Stimulated activated naive CD8-positive, alpha-beta T cell treated with anti-CD3 and anti-CD28 coated beads, Interleukin-15, Interleukin-2, amounts not matched to agents 100 ng/mL and 50 ng/mL, for 24 hours (primary cell): ENCODE measurements around the gene CCAR1.
"Not testable (repeated sequence)": the region's sequence is repeated elsewhere in the genome, so short reads cannot be mapped to it uniquely, and the experiment has no call there.

ENCODE experiments used
- H3K27ac Mint-ChIP-seq: one replicate; pipeline ENCODE4 v1.8.0; 2021; ENCODE audit warnings: mild to moderate bottlenecking, mixed read lengths
- H3K27me3 Mint-ChIP-seq: one replicate; pipeline ENCODE4 v1.8.0; 2021; ENCODE audit warnings: mixed read lengths
- H3K36me3 Mint-ChIP-seq: one replicate; pipeline ENCODE4 v1.8.0; 2021; ENCODE audit warnings: low read depth, mixed read lengths
- H3K4me1 Mint-ChIP-seq: one replicate; pipeline ENCODE4 v1.8.0; 2021; ENCODE audit warnings: low read depth, mixed read lengths
- H3K4me3 Mint-ChIP-seq: one replicate; pipeline ENCODE4 v1.8.0; 2021; ENCODE audit warnings: mild to moderate bottlenecking, mixed read lengths
- H3K9me3 Mint-ChIP-seq: one replicate; pipeline ENCODE4 v1.8.0; 2021; ENCODE audit warnings: mixed read lengths

The CCAR1 gene

DNA sequence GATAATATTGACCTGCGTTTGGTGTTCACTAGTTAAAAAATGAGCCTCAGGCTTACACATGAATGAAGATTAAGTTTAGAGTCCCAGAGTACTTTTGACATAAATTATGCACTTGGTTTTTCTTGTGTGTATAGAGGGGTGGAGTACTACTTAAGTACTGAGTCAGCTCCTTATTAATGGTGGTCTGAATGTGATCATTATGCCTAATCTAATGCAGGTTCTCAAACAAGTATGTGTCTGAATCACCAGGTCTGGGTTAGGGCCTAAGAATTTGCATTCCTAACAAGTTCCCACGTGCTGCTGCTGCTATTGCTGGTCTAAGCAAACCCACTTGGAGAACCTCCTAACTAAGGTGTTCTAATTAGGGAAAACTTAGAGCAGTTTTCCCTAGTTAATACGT, 75.6 kb downstream of the CCAR1 start:
- peaks cover 22% of the 10 kb centered on the region for H3K36me3 Mint-ChIP-seq
- H3K27me3 Mint-ChIP-seq, result no peaks in the 10 kb centered on the region
- no peak overlapping the region for H3K4me3 Mint-ChIP-seq
- no peaks in the 10 kb centered on the region for H3K4me1 Mint-ChIP-seq
- no peaks in the 10 kb centered on the region for H3K9me3 Mint-ChIP-seq
- H3K27ac Mint-ChIP-seq, result no peak overlapping the region

DNA sequence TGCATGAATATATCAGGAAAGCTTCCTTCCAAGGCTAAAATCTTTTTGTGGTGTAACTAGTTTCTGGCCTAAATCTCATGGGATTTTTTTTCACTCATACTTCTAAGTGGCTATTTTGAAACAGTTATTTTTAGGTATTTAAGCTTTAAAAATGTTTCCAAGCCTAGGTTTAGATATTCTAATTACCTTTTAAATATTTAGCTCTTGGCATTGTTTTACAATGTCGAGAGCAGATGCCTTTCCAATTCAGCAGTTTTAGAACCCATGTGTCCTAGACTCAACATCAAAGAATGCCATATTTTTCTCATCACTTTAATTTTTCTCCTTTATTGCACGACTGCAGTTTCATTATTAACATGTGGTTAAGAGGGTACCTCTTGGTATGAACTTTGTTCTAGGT, 79.2 kb downstream of the CCAR1 start:
- Mint-ChIP-seq H3K4me3 (no peak overlapping the region), H3K4me1 (no peaks in the 10 kb centered on the region), H3K36me3 (peaks cover 9% of the 10 kb centered on the region), H3K9me3 (no peaks in the 10 kb centered on the region), H3K27me3 (no peaks in the 10 kb centered on the region), H3K27ac (no peak overlapping the region)

DNA sequence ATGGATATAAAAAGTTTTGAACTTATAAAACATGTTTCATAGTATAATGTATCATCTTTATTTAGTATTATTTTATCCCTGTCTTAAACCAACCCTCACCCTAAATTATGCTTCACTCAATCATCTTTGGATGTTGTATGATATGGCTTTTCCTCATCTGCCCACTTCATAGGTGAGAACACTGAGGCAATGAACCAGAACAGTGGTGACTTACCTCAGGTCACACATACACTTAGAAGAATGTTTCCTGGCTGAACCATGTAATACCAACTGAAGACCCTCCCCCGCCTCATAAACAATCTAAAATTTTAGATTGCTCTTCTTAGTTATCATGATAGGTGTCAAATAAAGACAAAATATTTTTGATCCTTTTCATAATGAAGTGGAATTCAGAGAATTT, 83.7 kb downstream of the CCAR1 start:
- H3K4me3 Mint-ChIP-seq, result no peak overlapping the region
- H3K27me3 Mint-ChIP-seq, result no peaks in the 10 kb centered on the region
- no peaks in the 10 kb centered on the region for H3K9me3 Mint-ChIP-seq
- no peaks in the 10 kb centered on the region for H3K36me3 Mint-ChIP-seq
- H3K27ac Mint-ChIP-seq, result no peak overlapping the region
- H3K4me1 Mint-ChIP-seq, result no peaks in the 10 kb centered on the region

DNA sequence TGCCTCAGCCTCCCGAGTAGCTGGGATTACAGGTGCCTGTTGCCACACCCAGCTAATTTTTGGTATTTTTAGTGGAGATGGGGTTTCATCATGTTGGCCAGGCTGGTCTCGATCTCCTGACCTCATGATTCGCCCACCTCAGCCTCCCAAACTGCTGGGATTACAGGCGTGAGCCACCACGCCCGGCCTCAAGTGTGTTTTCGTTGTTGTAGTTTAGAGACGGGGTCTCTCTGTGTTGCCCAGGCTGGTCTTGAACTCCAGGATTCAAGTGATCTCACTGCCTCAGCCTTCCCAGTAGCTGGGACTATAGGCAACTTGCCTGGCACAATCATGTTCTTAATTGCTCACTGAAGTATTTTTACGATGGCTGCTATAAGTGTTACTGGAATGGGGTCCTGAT, 89.8 kb downstream of the CCAR1 start:
- not testable (repeated sequence) for H3K36me3 Mint-ChIP-seq, H3K9me3 Mint-ChIP-seq, H3K4me1 Mint-ChIP-seq

DNA sequence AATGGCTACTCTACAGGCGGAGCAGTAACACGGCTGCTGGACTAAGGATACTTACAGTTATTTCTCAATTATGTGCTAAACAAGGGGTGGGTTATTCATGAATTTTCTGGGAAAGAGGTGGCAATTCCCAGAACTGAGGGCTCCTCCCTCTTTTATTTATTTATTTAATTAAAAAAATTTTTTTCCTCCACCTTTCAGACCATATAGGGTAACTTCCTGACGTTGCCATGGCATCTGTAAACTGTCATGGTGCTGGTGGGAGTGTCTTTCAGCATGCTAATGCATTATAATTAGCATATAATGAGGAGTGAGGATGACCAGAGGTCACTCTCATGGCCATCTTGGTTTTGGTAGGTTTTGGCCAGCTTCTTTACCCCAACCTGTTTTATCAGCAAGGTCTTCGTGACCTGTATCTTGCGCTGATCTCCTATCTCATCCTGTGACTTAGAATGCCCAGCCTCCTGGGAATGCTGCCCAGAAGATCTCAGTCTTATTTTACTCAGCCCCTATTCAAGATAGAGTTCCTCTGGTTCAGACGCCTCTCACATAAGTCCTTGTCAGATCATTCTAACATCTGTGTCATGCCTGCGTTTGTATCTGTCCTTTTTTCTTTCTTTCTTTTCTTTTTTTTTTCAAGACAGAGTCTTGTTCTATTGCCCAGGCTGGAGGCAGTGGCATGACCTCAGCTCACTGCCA, 90.4 kb downstream of the CCAR1 start:
- Mint-ChIP-seq H3K27me3 (no peaks in the 10 kb centered on the region), H3K9me3 (no peaks in the 10 kb centered on the region), H3K4me1 (no peaks in the 10 kb centered on the region), H3K36me3 (no peaks in the 10 kb centered on the region), H3K4me3 (no peak overlapping the region), H3K27ac (no peak overlapping the region)

More for the DNA sequence above, 89.8 kb downstream of the CCAR1 start:
- not testable (repeated sequence) for H3K27me3 Mint-ChIP-seq, H3K4me3 Mint-ChIP-seq, H3K27ac Mint-ChIP-seq

DNA sequence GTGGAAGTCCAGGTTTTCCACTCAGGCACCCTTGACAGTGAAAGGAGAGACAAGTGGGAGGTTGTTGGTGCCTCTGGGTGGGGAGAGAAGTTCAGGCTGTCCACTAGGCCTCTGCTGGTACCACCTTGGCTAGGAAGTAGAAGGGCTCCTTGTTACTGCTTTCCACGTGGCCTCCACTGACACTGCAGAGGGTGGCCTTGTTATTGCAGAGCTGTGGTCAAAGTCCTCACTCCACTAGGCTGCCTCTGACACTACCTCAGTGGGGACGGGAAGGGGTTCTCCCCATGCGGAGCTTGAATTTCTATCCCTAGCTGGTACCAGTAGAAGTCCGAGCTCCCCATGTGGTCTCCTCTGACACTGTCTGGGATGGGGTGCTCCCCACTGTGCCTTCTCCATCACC, 91.4 kb downstream of the CCAR1 start:
- no peaks in the 10 kb centered on the region for H3K4me1 Mint-ChIP-seq
- H3K9me3 Mint-ChIP-seq, result no peaks in the 10 kb centered on the region
- no peaks in the 10 kb centered on the region for H3K36me3 Mint-ChIP-seq
- H3K27ac Mint-ChIP-seq, result no peak overlapping the region
- H3K27me3 Mint-ChIP-seq, result no peaks in the 10 kb centered on the region
- H3K4me3 Mint-ChIP-seq, result no peak overlapping the region

DNA sequence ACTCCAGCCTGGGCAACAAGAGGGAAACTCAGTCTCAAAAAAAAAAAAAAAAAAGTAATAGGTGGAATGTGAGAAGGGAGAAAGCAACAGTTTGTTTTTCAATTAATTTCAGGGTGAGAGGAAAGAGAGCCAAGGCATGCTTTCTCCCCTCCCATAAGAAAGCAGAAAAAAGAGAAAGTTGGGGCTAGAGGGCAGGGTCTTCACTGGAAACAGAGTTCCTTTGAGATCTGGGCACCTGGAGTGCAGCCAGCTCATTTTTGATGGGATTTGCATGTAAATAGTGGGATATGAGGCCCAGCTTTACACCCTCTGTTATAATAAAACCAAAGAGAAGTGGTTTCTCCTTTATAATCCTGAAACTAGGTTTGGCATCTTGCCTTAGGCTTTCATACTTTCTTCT, 92.5 kb downstream of the CCAR1 start:
- H3K9me3 Mint-ChIP-seq, result no peaks in the 10 kb centered on the region
- H3K27ac Mint-ChIP-seq, result no peak overlapping the region
- H3K36me3 Mint-ChIP-seq, result no peaks in the 10 kb centered on the region
- H3K4me3 Mint-ChIP-seq, result no peak overlapping the region
- no peaks in the 10 kb centered on the region for H3K4me1 Mint-ChIP-seq
- H3K27me3 Mint-ChIP-seq, result no peaks in the 10 kb centered on the region

DNA sequence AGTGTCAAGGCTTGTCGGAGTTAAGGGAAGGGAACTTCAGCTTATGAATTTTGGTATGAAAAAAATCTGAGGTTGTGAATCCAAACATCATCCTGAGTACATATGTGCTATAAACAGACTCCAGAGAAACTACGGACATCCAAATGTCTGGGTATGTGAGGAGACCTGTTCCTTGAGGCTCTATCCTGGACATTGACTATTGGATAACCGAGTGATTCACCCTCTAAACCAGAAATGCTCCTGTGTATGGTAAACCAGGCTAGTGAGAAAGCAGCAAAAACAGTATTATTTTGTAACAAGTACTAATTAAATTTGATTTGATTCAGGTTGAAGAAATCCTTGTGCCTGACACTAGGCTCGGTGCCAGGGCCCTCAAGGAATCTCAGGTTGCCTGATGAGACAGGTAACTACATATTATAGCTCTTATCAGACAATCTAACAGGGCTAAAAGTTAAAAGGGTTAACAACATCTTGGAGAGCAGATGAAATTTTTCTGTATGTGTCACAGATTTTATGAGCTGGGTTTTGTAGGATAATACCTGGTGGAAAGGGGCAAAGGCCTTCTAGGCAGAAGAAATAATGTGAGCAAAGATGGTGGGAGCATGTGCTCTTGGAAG, 95.9 kb downstream of the CCAR1 start:
- Mint-ChIP-seq H3K27ac (no peak overlapping the region), H3K9me3 (no peaks in the 10 kb centered on the region), H3K4me3 (no peak overlapping the region), H3K4me1 (no peaks in the 10 kb centered on the region), H3K36me3 (no peaks in the 10 kb centered on the region), H3K27me3 (no peaks in the 10 kb centered on the region)

DNA sequence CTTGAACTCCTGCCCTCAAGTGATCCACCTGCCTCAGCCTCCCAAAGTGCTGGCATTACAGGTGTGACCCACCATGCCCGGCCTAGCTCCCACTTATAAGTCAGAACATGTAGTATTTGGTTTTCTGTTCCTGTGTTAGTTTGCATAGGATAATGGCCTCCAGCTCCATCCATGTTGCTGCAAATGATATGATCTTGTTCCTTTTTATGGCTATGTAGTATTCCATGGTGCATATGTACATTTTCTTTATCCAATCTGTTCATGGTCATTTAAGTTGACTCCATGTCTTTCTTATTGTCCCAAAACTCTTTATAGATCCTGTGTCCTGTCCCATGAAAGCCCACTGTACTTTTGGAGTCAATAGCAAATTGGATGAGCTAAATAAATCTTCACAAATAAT, 99.3 kb downstream of the CCAR1 start:
- H3K27ac Mint-ChIP-seq, H3K4me1 Mint-ChIP-seq, H3K4me3 Mint-ChIP-seq, H3K27me3 Mint-ChIP-seq, H3K36me3 Mint-ChIP-seq, H3K9me3 Mint-ChIP-seq: not testable (repeated sequence)

DNA sequence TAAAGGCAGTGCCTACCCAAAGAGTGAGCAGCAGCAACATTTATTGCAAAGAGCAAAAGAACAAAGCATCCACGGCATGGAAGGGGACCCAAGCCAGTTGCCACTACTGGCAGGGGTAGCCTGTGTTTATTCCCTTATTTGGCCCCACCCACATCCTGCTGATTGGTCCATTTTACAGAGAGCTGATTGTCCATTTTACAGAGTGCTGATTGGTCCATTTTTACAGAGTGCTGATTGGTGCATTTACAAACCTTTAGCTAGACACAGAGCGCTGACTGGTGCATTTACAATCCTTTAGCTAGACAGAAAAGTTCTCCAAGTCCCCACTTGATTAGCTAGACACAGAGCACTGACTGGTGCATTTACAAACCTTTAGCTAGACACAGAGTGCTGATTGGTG, 101.6 kb downstream of the CCAR1 start:
- not testable (repeated sequence) for H3K9me3 Mint-ChIP-seq, H3K27me3 Mint-ChIP-seq, H3K36me3 Mint-ChIP-seq, H3K4me3 Mint-ChIP-seq, H3K27ac Mint-ChIP-seq, H3K4me1 Mint-ChIP-seq

DNA sequence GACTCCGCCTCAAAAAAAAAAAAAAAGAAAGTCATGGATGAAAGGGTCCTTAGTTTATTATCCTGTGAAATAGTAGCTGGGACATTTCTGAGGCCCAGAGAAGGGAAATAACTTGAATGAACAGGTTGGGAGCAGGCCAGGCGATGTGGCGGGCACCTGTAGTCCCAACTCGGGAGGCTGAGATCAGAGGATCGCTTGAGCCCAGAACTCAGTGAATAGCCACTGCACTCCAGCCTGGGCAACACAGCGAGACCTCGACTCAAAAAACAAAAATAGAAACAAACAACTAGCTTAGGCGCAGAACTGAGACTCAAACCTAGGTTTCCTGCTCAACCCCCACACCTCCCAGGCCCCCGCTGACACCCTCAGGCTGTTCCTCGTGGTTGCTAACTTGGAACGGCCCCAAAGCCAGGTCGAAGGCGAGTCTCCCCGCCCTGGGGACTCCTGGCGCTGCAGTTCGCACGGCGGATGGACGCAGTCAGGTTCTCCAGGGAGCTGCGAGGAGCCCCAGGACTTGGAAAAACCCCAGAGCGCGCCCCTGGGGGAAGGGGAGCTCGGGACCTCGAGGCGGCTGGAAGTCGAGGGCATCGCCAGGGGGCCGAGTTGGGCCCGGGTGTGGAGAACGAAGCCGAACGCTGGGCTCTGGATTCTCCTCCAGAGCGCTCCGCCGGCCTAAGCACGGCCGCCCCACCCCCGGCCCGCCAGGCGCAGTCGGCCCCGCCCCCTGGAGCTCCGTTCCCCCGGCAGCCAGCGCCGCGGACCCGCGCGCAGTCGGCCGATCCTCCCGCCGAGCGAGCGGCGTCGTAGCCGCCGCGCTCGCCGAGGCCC, 105.9 kb downstream of the CCAR1 start, which contains the start of gene STOX1:
Gene STOX1 (plus strand): TSS at position 768 of the 828 bp plus-strand sequence. CDS start 93 bp downstream, outside the sequence.
- H3K4me3 Mint-ChIP-seq, result peak within 1 kb of the TSS; percentile 72
- H3K27ac Mint-ChIP-seq, result peak within 1 kb of the TSS; percentile 36
- H3K9me3 Mint-ChIP-seq, result no peaks in the 10 kb centered on the region
- no peaks in the 10 kb centered on the region for H3K27me3 Mint-ChIP-seq
- H3K36me3 Mint-ChIP-seq, result no peaks in the 10 kb centered on the region
- peaks cover 13% of the 10 kb centered on the region for H3K4me1 Mint-ChIP-seq

DNA sequence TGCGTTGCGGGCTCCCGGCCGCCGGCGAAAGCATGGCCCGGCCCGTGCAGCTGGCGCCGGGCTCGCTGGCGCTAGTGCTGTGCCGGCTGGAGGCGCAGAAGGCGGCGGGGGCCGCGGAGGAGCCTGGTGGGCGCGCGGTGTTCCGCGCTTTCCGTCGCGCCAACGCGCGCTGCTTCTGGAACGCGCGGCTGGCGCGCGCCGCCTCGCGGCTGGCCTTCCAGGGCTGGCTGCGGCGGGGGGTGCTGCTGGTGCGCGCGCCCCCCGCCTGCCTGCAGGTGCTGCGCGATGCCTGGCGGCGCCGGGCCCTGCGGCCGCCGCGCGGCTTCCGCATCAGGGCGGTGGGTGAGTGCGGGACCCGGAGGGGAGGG, 106.5 kb downstream of the CCAR1 start:
- not testable (repeated sequence) for H3K27ac Mint-ChIP-seq, H3K27me3 Mint-ChIP-seq, H3K36me3 Mint-ChIP-seq, H3K4me3 Mint-ChIP-seq, H3K9me3 Mint-ChIP-seq
- peaks cover 13% of the 10 kb centered on the region for H3K4me1 Mint-ChIP-seq

DNA sequence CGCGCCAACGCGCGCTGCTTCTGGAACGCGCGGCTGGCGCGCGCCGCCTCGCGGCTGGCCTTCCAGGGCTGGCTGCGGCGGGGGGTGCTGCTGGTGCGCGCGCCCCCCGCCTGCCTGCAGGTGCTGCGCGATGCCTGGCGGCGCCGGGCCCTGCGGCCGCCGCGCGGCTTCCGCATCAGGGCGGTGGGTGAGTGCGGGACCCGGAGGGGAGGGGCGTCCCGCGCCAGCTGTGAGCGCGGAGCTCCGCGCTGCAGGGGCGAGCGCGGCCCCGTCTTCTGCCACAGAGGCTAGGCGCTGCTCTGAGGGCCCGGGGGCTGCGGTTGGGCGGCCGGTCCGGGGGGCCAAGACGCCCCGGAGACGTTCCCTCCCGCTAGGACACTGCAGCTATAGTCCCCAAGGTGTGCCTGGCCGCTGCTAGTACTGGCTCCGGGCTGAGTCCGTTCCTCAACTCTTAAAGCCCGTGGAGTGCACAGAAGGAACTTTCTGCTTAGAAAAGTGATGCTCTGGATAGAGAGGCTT, 107.1 kb downstream of the CCAR1 start:
- H3K4me3 Mint-ChIP-seq, result peak overlapping the region; percentile 59
- peaks cover 13% of the 10 kb centered on the region for H3K4me1 Mint-ChIP-seq
- H3K27me3 Mint-ChIP-seq, H3K9me3 Mint-ChIP-seq, H3K36me3 Mint-ChIP-seq, H3K27ac Mint-ChIP-seq: not testable (repeated sequence)

DNA sequence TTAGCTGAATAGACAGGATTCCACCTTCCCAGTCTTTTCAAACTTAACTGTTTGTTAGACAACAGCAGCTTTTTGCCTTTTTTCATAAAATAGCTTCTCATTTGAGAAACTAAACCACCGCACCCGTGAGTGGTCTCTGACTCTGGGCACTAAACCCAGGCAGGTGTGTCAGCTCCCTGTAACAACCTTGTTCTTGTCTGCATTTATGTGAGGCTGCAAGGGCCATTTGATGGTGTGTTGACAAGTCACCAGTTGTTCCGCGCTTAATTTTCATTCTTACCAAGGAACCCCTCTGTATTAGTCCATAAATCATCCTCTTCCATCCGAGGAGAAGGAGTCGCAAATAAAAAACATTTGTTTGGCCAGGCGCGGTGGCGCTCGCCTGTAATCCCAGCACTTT, 107.8 kb downstream of the CCAR1 start:
- Mint-ChIP-seq H3K27me3 (no peaks in the 10 kb centered on the region), H3K4me1 (peaks cover 13% of the 10 kb centered on the region), H3K27ac (no peak overlapping the region), H3K4me3 (peak overlapping the region; percentile 59), H3K9me3 (no peaks in the 10 kb centered on the region), H3K36me3 (no peaks in the 10 kb centered on the region)

DNA sequence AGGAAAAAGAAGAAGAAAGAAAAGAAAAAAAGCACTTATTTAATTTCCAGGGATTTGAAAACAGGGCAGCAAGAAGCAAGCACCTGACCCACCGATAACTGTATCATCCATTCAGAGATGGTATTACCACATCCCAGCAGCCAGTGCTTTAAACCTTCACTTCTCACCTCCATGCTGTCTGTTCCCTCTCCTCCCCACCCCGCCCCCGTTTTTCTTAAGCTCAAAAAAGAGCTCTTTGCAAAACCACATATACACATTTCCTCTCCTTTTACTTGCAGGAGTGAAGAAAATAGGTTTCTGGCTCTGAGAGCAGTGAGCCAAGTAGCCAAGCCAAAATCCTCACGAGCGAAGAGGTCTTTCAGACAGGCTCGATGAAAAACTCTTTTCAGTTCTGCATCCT, 108.5 kb downstream of the CCAR1 start:
- Mint-ChIP-seq H3K36me3 (no peaks in the 10 kb centered on the region), H3K27ac (no peak overlapping the region), H3K4me3 (no peak overlapping the region), H3K27me3 (no peaks in the 10 kb centered on the region), H3K4me1 (peaks cover 13% of the 10 kb centered on the region), H3K9me3 (no peaks in the 10 kb centered on the region)
